Stimulated activated CD8-positive, alpha-beta memory T cell treated with anti-CD3 and anti-CD28 coated beads, Interleukin-7, amount 100 ng/mL, for 1 hour (primary cell): ENCODE measurements around the gene ITPK1.

Experiments
- DNase-seq, 2 donors: peaks; one replicate each; pipeline ENCODE4 v3.0.0-alpha.2; 2020; ENCODE audit warnings: low read depth in 2 of 2

Gene ITPK1

DNA sequence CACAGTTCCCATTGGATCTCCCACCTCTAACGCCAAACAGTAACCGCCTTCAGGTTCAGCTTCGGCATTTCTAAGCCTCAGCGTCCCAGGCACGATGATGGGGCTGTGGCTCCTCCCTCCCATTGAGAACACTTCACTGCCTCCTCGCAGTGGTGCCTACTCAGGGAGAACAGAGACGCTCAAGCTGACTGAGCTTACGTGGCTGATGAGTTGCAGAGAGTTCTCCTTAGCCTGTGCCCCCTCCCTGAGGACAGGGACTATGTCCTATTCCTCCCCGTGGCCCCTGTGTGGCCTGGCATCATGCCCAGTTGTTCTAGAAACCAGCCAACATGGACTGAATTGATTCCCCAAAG, 87.0 kb downstream of the ITPK1 start:
- DNase-seq = no peak

DNA sequence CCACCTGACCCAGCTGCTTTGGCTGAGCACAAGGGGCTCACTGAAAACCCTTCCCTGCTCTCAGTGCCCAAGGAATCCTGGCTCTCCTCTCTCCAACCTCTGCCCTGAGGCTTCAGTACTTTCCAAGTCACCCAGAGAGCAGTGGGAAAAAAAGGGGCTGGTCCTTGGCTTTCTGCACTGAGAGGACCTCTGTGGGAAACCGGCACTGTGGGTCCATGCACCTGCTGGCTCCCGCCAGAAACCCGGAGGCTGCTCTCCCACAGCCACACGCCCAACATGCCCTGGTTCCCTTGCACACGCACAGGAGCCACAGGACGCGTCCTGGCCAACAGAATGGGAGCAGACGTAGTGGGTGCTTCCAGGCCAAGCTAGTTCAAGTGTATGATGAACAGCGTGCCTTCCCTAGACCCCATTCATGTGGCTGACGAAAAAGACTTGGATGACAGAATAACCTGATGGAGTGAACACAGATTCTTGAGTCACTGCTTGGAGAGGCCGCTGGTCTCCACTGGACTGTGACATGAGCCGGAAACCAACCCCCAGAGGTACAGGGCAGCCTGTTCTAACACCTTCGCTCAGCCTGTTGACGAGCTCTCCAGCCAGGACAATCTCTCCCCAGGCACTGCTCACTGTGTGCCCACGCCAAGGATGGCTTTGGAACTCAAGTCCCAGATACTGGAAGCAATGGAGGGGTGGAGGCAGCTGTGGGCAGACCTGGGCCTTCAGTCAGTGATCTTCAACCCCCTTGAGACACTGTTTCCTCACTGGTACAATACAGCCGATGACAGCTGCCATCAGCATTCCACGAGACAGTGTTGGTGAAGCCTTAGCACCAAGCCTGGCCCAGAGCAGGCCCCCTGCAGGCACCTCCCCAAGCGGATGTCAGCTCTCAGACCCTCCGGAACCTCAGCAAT, 87.7 kb downstream of the ITPK1 start:
- DNase-seq = no peak

DNA sequence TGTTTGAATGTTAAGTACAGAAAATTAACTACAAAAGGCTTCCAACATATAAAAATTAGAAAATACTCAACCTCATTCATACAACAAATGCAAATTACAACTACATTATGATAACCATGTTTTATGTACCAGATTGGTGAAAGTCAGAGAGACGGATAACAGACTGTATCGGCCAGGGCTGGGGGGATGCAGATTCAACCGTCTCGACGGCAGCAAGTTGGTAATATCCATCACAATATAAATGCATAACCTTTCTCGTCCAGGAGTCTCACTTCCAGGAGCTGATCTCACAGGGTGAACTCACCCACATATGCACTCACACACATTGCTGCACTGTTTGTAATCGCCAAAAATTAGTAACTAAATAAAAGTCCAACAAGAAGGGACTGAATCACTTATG, 89.4 kb downstream of the ITPK1 start:
- no peak for DNase-seq

DNA sequence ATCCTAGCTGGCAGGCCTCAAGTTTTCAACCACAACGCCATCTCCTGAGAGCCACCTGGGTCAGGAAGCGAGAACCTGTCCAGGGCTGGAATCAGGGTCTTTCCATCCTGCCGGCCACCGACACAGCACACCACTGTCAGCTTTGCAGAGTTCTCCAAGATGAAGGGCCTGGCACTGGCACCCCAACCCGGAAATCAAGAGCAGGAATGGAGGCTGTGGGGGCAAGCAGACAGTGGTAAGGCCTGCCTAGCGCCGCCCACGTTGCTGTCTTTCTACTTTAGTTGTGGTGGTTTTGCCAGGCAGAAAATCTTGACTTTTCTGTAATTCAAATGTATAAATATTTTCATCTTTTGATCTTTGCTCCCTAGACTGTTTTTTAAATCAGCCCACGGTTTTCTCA, 90.7 kb downstream of the ITPK1 start:
- DNase-seq = no peak

DNA sequence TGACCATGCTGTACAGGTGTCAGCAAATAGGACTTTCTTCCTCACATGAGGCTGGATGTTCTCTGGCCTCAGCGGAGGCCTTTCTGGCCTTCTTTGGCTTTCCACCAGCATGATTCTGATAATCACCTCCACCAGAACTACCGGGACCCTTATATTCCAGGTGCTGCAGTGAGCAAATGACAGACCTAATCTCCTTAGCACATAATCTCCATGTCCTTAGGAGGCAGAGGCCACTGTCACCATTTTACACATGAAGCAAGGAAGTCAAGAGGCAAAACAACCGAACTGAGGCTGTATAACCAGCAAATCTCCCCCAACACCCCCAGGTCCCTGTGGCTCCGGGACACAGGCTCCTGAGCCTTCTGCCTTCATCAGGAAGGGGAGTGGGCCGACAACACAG, 91.2 kb downstream of the ITPK1 start:
- no peak for DNase-seq

DNA sequence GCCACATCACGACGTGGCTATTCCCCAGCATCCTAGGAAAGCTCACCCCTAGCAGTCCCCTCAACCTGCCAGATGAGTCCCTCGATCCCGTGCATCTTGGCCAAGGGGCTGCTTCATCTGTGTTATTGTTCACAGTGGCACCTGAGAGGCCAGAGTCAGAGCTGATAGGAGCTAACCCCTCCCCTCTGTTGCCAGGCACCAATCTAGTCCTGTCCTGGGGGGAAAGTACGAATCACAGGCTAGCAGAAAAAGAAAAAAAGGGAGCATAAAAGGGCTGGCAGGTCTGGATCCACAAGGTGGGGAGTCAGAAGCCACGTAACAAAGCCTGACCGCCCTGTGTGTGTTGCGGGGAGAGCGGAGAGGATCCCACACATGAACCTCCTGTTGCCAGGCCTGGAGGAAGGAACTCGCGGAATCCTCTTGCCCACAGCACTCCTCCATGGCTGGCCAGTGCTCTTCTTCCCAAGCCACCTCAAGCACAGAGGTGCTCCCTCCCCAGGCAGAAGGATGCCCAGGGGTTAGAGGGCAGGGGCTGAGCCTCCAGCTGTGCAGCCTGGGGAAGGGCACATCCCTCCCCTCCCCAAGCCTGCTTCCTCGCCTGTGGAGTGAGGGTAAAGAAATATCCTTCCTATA, 91.8 kb downstream of the ITPK1 start:
- no peak for DNase-seq

DNA sequence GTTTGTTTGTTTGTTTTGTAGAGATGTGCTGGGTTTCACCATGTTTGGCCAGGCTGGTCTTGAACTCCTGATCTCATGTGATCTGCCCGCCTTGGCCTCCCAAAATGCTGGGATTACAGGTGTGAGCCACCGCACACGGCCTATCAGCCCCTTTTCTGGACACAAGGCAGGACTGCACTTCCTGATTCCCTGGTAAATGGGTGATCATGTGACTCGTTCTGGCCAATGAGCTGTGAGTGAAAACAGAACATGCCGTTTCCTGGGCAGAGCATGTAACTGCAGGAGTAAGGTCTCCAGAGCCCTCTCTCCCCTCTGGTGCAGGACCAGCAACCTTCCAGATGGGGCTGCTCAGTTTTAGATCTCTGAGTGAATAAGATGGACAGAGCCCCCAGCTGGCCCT, 92.7 kb downstream of the ITPK1 start:
- DNase-seq = no peak

DNA sequence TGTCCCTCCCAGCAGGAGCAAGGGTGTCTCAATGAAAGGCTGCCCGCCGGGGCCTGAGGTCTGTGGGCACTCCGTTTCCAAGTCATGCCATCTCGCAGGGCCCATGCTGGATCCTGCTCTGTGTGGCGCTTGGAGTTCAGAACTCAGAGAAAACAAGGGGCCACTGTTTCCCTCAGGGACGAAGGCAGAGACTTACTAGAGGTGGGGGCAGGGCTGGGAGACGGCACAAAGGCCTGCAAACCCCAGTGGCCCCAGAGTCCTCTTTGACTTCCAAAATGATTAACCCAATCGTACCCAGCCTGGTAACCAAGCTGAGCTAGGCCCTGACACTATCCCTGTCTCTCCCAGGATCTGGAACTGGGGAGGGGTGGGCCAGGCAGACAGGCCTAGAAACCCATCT, 95.8 kb downstream of the ITPK1 start:
- DNase-seq = no peak

DNA sequence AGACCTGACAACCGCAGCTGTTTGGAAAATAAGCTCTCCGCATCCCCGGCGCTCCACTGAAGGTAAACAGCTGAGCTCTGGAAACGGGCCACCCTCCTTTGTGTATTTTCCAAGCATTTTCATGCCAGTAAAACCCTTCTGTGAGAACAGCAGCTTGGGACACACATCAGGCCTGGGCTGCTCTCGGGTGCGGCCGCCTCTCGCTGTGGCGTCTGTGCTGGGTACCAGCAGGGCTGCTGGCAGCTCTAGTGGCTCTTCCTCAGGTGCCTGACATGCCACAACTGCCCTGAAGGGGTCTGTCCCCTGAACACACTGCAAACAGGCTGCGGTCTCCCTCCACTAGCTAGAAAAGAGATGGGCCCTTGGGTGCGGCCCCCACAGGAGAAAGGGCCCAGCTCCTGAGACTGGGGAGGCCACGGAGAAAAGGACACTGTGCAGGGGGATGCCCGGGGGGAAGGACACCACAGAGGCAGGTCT, 96.3 kb downstream of the ITPK1 start:
- no peak for DNase-seq

DNA sequence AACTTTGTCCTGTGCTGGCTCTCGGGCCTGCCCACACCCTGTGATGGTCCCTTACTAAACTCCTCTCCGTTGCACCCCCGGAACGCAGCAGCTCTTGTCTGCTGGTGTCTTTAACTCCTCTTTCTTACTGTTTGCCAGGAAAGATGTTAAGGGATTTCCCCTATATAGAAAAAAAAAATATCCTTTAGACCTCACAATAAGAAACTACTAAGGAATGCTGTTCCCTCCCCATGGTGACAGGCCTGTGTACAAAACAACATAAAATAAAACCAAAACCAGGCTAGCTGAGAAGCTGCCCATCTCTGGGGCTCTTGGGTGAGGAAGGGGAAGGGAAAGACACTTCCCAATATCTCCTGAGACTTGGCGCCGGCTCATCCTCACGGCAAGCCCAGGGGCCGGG, 97.4 kb downstream of the ITPK1 start:
- DNase-seq = no peak

DNA sequence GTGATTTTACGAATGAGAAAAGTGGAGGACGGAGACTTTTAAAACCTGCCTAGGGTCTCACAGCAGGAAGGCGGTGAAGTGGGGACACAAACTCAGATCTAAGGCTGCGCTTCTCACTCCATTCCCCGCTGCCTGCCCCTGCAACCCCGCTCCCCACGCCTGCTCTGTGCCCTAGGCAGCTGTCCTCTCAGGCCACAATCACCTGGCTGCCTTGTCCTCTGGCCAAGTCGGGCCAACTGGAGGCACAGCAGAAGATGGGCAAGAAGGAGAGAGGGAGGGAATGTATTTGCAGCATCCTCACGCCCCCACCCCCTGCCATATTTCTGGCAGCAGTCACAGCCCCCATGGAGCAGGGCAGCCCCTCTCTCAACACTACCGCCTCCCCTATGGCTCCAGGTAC, 97.8 kb downstream of the ITPK1 start:
- DNase-seq = no peak

DNA sequence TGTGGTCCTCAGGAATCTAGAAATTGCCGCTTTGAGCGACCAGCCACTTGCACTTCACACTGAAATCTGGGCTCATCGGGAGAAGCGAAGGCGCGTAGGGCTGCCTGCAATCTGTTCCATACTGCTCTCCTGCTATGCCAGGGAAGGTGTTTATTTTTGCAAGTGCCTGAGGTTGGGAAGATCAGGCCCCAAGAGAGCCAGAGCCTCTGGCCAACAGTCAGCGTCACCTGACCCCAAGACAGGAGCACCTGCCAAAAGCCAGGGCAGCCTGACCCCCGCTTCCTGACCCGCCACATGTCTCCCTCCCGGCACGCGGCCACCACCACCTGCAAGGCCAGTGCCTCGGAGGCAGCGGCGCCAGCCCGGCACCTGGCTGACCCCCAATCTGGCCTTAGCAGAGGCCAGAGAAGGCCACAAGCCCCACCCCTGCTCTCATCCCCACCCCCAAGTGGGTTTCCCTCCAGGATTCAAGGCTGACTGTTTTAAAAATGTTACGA, 98.4 kb downstream of the ITPK1 start:
- DNase-seq = no peak

DNA sequence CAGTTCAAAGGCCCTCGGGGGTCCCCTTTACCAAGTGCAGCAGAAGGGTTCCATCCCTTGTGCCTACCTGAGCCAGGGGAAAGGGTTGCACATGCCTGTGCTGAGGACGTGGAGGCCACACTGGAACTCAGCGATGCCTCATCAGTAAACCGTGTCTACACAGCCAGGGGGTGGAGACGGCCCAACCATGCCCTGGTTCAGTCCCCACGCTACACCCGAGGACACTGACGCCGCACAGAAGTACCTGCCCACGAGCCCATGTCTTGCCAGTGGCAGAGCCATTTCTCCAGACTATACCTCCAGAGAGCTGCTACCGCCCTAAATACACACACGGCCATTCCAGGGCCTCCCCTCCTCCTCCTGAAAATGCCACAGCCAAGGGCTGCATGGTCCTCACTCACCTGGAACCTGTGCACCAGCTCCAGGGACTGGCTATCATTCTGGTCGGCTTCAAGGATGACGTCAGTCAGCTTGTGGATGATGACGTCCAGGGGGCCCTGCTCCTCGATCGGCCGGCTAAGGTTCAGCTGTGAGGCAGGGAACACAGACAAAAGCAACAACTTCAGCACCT, 99.4 kb downstream of the ITPK1 start:
- DNase-seq = no peak

DNA sequence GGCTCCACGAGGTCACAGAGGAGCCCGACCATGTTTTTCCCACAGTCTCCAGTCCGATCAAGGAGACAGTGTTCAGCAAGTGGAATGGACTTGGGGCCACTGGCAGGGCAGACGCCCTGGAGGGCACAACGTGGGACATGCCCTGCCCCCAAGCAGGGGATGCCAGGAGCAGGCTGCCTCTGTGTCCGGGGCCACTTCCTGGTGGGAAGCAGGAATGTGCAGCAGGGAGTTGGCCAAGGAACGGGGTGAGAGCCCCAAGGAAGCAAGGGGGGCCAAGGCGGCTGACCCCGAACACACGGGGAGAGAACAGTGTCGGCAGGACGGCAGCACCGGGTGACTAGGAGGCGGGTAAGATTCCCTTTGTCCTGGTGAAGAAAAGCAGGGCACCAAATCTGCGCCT, 100.2 kb downstream of the ITPK1 start:
- no peak for DNase-seq

DNA sequence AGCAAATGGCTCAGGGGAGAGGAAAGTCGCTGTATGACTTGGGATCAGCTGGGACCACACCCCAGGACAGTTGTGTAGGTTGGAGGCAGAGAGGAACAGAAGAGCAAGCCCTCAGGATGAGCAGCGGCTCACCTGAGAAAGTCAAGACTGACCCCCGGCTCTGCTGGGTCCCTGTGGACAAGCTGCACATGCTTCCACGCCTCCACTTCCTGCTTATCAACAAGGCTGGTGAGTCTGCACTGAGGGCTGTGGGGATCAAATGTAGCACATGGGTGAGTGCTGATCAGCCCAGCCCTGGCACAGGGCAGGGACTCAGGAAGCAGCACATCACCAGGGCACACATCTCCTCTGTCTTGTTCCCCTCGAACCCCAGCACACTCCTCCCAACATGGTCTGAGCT, 100.7 kb downstream of the ITPK1 start:
- no peak for DNase-seq

DNA sequence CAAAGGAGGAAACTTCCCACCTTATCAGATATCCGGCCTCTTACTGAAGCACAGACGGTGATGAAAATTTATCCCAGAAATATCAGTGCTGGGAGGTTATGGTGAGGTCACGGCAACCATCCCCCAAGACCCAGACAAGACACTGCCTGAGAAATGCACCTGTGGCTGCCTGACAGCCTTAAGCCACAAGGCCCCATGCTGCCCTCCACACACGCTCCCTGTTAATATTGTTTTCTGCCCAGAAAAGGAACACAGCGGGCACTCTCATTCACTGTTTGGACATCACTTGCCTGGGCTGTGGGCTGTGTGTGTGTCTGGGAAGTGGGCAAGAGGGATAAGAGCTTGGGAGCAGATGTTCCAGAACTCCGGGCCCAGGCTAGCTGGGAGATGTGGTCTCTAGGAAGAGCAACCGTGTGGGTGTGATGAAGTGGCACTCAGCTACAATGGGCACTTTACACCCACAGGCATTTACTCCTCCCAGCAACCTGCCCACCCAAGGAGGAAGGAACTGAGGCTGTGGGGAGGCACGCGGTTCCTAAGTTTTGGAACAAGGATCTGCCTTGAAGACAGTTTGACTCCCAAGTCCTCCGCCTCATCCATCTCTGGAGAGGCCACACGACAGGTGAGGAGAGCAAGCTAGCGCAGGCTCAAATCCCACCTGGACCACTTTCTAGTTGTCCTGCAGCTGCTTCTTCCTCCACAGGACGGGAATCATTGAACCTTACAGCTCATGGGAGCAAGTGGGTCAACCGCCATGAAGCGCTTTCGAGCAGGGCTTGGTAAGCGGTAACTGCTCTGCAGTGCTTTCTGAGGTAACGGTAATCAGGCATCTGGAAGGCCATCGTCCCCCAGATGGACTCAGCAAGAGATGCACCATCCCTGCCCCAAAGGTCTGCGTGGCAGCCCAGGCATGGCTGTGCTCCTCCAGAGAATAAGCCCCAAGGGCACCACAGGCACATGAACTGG, 101.4 kb downstream of the ITPK1 start:
- DNase-seq = no peak

DNA sequence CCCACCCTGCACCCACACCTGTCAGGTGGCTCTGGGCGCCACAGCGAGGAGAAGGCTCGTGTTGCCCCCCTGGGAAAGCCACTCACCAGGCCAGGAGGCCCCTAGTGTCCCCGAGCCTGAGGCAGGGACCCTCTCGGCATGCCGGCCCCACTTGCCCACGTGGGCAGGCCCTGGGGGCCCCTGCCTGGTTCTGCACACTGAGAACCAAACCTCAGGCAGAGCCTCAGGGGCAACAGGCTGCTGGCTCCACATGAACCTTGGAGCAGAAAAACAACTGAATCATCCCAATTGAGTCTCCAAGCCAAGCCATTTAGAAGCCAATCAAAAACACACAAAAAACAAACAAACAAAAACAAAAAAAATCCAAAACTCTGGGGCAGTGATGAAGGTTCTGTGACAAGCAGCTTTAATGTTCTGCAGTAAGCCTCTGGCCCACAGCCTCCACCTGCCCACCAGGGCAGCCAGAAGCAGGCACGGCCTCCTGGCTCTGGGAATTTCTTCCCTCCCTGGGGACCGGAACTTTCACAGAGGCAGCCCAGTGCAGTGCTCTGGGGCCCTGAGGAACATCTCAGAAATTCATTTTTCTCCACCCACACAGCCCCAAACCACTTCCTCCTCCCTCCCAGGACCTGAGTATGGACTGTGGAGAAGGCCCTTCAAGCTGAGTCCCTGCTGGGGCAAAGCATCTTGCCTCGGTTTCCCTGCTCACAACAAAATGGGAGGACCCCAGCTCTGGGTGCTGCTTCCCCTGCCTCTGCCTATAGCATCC, 102.6 kb downstream of the ITPK1 start:
- no peak for DNase-seq

DNA sequence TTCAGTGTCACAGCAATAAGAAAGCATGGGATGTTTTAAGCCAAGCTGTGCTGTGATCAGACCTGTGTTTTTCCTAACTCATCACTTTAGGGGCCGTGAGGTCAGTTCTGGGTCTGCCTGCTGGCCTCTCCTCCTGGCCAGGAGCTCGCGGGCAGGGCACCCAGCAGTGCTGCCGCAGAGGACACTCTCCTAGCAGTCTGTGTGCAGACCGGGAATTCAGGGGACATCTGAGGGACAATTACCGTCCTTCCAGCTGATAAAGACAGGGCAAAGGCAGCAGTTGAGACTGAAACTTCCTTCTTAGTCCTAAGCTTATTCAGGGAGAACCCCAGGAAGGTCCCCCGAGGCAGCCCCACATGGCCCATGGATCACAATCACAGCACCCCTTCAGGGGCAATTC, 103.2 kb downstream of the ITPK1 start:
- no peak for DNase-seq

DNA sequence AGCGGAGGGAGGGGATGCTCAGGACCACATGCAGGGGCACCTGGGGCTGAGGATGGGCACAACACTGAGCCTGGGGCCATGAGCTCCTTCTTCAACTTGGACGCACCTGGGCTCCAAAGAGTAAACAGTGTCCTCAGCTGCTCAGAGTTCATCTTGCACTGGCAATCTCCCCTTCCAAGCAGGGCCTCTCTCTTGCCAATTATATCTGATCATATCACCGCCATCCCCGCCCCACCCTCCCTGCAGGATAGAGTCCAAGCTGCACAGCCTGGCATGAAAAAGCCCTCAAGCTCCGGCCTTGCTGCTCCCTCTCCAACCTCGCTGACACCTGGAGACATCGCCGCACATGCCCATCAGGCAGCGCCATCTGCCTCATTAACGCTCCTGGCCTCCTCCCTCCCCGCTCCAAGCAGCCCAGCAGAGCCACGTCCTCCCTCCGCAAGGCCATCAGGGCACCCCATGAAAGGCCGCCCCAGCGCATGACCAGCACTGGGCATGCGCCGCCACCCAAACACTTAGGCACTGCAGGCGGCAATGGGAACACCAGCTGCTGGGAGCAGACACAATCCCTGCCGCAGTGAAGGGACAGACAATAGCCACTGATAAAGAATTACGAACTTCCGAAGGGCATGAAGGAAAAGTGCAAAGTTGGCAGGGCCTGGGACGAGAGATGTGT, 103.9 kb downstream of the ITPK1 start:
- DNase-seq = no peak

DNA sequence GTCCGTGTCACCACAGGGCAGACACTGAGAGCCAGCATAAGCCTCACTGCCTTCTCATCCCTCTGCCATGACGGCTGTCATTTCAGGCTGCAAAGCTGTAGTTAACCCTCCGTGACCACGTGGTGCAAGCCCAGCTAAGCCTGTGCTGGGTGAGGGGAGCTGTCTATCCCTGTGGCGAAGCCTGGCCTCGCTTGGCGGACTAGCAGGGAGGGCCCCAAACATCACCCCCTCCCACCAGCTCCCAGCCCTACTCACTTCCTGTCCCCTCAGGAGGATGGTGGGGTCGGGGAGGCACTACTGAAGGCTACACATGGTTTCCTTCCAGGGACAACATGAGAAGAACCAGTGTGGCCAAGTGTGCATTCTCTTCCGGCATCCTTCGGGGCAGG, 104.6 kb downstream of the ITPK1 start:
- no peak for DNase-seq
